Tibial artery (tissue), 4 donors: Measurements from ENCODE around the gene ANKHD1.
"Not testable (repeated sequence)": the region's sequence is repeated elsewhere in the genome, so short reads cannot be mapped to it uniquely, and the experiment has no call there.

Source experiments
- DNase-seq, 2 donors: peaks; one replicate each; pipeline ENCODE4 v3.0.0-alpha.2; 2019
- H3K27ac ChIP-seq, 2 donors: fragments of 200-600 bp; sonication (generic) in 1 of 2; 1 replicate in 1 of 2; 2 replicates in 1 of 2; pipeline ENCODE4 v1.5.1; 2018 to 2019; ENCODE audit warnings: mild to moderate bottlenecking in 1 of 2
- H3K27me3 ChIP-seq, 2 donors: fragments of 200-600 bp; sonication (generic) in 1 of 2; one replicate each; pipeline versions ENCODE4 v1.5.1 to v1.6.0; 2016 to 2019
- H3K36me3 ChIP-seq, 3 donors: fragments of 200-600 bp; sonication (generic) in 2 of 3; one replicate each; pipeline ENCODE4 v1.5.1; 2016 to 2019; ENCODE audit warnings: mild to moderate bottlenecking in 2 of 3
- H3K4me1 ChIP-seq, 4 donors: fragments of 200-600 bp; sonication (generic) in 2 of 4; 1 replicate in 3 of 4; 2 replicates in 1 of 4; pipeline ENCODE4 v1.5.1; 2016 to 2019
- H3K4me3 ChIP-seq, 2 donors: fragments of 200-600 bp; sonication (generic) in 1 of 2; 1 replicate in 1 of 2; 2 replicates in 1 of 2; pipeline ENCODE4 v1.5.1; 2018 to 2019; ENCODE audit warnings: mild to moderate bottlenecking in 2 of 2
- H3K9me3 ChIP-seq, 3 donors: fragments of 200-600 bp; sonication (generic) in 1 of 3; one replicate each; pipeline ENCODE4 v1.5.1; 2016 to 2019
- intact Hi-C: fragments of 100-400 bp; cut with DNase I; formaldehyde crosslinking; loops from one replicate; pipeline ENCODE4 v1.15.0; 2023; ENCODE audit warnings: low total_unique reads
- TF ChIP-seq, protein P1 (sequence below), 2 experiments: fragments of 200-600 bp in 1 of 2; fragments of 450-650 bp in 1 of 2; IDR thresholded peaks; one replicate each; pipeline ENCODE4 v1.5.1; 2017 to 2019; ENCODE audit warnings: antibody characterized with exemption in 2 of 2, mild to moderate bottlenecking in 1 of 2, moderate library complexity in 1 of 2

ANKHD1 gene

DNA sequence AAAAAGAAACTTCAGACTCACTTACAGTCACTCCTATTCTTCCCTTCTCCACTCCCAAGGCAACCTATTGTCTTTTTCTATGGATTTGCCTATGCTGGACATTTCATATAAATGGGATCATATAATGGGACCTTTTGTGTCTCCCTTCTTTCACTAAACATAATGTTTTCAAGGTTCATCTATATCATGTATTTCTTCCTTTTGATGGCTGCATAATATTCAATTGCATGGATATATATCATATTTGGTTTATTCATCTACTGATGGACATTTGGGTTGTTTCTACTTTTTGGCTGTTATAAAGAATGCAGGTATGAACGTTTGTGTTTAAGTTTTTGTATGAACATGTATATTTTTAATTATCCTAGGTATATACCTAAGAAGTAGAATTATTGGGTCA, 30.6 kb downstream of the ANKHD1 start:
- H3K9me3 ChIP-seq, result no peaks in the 10 kb centered on the region
- H3K27me3 ChIP-seq, result no peaks in the 10 kb centered on the region
- intact Hi-C loops, result no loop called here
- no peak overlapping the region for H3K4me3 ChIP-seq
- peaks cover 0 to 13% (median 11%) of the 10 kb centered on the region in 3 donors for H3K36me3 ChIP-seq
- H3K4me1 ChIP-seq, result peaks cover 0 to 3% (median 0%) of the 10 kb centered on the region in 4 donors
- H3K27ac ChIP-seq, result no peak overlapping the region
- no peak for DNase-seq
- TF ChIP-seq, protein P1, sequence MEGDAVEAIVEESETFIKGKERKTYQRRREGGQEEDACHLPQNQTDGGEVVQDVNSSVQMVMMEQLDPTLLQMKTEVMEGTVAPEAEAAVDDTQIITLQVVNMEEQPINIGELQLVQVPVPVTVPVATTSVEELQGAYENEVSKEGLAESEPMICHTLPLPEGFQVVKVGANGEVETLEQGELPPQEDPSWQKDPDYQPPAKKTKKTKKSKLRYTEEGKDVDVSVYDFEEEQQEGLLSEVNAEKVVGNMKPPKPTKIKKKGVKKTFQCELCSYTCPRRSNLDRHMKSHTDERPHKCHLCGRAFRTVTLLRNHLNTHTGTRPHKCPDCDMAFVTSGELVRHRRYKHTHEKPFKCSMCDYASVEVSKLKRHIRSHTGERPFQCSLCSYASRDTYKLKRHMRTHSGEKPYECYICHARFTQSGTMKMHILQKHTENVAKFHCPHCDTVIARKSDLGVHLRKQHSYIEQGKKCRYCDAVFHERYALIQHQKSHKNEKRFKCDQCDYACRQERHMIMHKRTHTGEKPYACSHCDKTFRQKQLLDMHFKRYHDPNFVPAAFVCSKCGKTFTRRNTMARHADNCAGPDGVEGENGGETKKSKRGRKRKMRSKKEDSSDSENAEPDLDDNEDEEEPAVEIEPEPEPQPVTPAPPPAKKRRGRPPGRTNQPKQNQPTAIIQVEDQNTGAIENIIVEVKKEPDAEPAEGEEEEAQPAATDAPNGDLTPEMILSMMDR (IDR thresholded peaks at IDR 0.05), result no peak

GRCh38 chr5:140432916-140433315, 31.3 kb downstream of the ANKHD1 start:
- no peaks in the 10 kb centered on the region for H3K9me3 ChIP-seq
- TF ChIP-seq, protein P1 (IDR thresholded peaks at IDR 0.05), result no peak
- H3K4me1 ChIP-seq, result peaks cover 0 to 3% (median 0%) of the 10 kb centered on the region in 4 donors
- DNase-seq, result no peak
- H3K27me3 ChIP-seq, result no peaks in the 10 kb centered on the region
- intact Hi-C loops, result no loop called here
- H3K36me3 ChIP-seq, result peaks cover 0 to 19% (median 15%) of the 10 kb centered on the region in 3 donors
- no peak overlapping the region for H3K4me3 ChIP-seq
- no peak overlapping the region for H3K27ac ChIP-seq

GRCh38 chr5:140457368-140457767, 55.7 kb downstream of the ANKHD1 start:
- H3K27ac ChIP-seq, H3K9me3 ChIP-seq, DNase-seq, H3K4me1 ChIP-seq, intact Hi-C loops, H3K4me3 ChIP-seq, H3K27me3 ChIP-seq: not testable (repeated sequence)
- H3K36me3 ChIP-seq, result peaks cover 12 to 30% (median 12%) of the 10 kb centered on the region in 3 donors

GRCh38 chr5:140466981-140467742, 65.5 kb downstream of the ANKHD1 start:
- intact Hi-C loops, result no loop called here
- Histone ChIP-seq H3K9me3 (no peaks in the 10 kb centered on the region), H3K4me3 (no peak overlapping the region), H3K4me1 (peaks cover 0 to 7% (median 0%) of the 10 kb centered on the region in 4 donors), H3K27ac (no peak overlapping the region), H3K36me3 (peaks cover 20 to 34% (median 30%) of the 10 kb centered on the region in 3 donors), H3K27me3 (no peaks in the 10 kb centered on the region)
- TF ChIP-seq, protein P1 (IDR thresholded peaks at IDR 0.05), result no peak
- no peak for DNase-seq

- intact Hi-C loops, result no loop called here
- Histone ChIP-seq H3K36me3 (peaks cover 20 to 33% (median 25%) of the 10 kb centered on the region in 3 donors), H3K9me3 (no peaks in the 10 kb centered on the region), H3K27ac (no peak overlapping the region), H3K4me1 (peaks cover 0 to 7% (median 0%) of the 10 kb centered on the region in 4 donors), H3K27me3 (no peaks in the 10 kb centered on the region), H3K4me3 (no peak overlapping the region)
- no peak for DNase-seq
- TF ChIP-seq, protein P1 (IDR thresholded peaks at IDR 0.05), result no peak
These were observed 66.6 kb downstream of the ANKHD1 start for GRCh38 chr5:140468188-140468587.

DNA sequence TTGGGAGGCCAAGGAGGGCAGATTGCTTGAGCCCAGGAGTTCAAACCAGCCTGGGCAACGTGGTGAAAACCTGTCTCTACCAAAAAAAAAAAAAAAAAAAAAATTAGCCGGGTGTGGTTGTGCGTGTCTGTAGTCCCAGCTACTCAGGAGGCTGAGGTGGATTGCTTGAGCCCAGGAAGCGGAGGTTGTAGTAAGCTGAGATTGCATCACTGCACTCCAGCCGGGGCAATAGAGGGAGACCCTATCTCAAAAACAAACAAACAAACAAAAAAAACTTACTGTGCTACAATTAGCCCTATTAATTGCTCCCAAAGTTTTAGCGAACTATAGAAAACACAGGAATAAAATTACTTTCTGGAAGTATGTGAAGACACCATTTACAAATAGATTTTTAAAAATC, 67.6 kb downstream of the ANKHD1 start:
- Histone ChIP-seq H3K4me3 (no peak overlapping the region), H3K9me3 (no peaks in the 10 kb centered on the region), H3K27ac (no peak overlapping the region), H3K36me3 (peaks cover 20 to 31% (median 24%) of the 10 kb centered on the region in 3 donors), H3K4me1 (peaks cover 0 to 7% (median 0%) of the 10 kb centered on the region in 4 donors), H3K27me3 (no peaks in the 10 kb centered on the region)
- no peak for DNase-seq
- TF ChIP-seq, protein P1 (IDR thresholded peaks at IDR 0.05), result no peak
- intact Hi-C loops, result no loop called here
